Activated T-cell treated with anti-CD3 and anti-CD28 coated beads, Interleukin-2, amount 50 U/mL, for 1 hour (primary cell): ENCODE data around the gene SLC9A6.
"Not testable (repeated sequence)": the region's sequence is repeated elsewhere in the genome, so short reads cannot be mapped to it uniquely, and the experiment has no call there.

Experiments
- DNase-seq: peaks from one replicate; pipeline ENCODE4 v3.0.0-alpha.2; 2020

Gene SLC9A6

DNA sequence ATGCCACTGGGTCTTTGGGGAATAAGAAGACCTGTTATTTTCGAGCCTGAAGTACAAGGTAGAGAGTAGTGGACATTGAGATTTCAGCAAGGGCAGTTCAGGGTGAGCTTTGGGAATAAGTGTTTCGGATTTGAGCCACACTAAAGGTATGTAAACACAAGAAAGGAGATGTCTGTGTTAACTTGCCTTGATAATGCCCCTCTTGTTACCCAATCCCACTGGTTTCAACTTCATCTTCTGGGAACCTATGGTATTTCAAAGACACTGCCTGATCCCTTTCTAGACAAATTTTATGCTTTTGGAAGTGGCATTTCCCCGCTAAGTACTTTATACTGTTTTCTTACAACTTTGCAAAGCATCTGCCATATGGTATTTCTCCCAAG, 79.4 kb downstream of the SLC9A6 start:
- no peak for DNase-seq

DNA sequence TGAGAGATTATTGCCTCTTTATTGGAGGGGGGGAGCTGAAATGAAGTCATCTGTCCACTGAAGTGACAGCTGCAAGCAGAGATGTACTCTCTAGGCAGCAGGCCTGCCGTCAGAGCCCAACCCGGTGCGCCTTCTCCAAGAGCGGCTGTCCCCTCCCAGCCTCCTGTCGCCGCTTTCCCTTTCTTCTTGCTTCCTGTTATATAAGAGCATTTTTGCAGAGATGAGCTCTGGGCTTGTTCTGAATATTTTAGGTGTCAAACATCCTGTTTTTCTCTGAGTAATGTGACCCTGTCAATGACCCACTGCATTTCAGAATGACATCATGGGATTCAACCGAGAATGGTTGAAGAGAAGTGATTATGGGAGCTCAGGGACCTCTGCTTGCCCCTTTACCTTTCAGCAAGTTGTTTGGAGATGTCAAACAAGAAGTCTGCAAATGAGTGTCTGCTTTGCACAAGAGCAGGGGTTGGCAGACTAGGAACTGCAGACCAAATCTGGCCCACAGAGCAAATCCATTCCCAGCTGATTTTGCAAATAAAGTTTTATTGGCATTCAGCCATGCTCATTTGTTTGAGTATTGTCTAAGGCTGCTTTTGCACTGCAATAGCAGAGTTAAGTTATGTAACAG, 79.9 kb downstream of the SLC9A6 start:
- no peak for DNase-seq

GRCh38 chrX:136067097-136067496, 81.9 kb downstream of the SLC9A6 start:
- no peak for DNase-seq

DNA sequence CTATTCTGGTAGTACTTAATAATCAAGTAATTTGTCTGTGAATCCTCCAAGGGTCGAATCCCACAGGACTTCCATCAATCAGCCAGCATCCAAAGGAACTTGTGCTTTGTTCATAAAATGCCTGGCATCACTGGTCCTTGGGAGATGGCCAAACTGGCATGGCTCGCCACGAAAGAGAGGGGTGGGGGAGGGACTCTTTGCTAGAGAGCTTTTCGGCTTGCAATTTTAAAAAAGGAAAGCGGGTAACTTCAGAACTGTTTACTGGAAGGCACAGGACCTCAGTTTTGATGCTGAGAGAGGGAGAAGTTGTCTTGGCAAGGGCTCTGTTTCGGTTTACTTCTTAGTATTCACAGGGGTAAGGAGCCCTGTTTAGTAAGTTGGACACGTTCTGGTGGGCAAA, 82.7 kb downstream of the SLC9A6 start:
- DNase-seq, result no peak

DNA sequence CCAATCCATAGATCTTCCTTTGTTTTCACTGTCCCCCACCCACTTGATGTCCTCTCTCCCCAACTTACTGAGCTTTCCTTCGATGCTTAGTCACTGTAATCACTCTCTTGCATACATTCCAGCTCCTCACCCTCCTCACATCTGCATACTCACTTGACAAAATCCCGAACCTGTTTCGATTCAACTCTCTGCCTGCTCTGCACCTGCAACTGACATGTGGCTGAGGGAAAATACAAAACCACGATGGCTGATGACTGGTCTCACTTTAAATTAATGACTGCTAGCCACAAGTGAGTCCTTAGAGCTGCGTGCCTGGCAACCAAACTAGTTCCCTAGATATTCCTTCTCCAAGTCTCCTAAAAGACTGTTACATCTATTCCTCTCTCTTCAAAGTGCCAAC, 91.7 kb downstream of the SLC9A6 start:
- DNase-seq, result no peak

DNA sequence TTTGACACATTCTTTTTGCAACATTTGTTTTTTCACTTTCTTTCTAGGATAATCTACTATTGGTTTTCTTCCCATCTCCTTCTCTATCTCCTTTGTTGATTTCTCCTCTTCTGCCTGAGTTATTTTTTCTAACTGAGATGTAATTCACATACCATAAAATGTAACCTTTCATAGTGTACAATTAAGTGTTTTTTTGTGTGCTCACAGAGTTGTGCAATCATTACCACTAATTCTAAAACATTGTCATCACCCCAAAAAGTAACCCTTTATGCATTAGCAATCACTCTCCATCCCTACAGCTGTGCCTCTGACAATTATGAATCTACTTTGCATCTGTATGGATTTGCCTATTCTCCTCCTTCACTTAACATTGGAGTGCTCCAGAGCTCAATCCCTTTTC, 95.5 kb downstream of the SLC9A6 start:
- DNase-seq, result no peak

DNA sequence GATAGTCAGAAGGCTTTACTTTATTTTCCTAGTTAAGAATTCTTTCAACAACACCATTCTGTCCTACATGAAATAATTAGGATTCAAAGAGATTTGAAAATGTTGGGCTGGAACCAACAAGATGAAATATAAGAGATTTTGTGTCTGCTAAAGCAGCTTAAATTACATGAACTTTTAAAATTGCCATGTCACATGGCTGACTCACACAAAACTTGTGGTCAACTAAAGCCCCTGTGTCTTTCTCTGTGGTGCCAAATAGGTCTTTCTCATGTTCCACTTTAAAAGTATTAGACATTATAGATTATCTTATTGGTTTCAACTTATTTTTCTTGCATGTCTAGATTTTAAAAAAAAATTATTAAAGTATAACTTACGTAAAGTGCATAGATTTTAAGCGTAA, 101.3 kb downstream of the SLC9A6 start:
- no peak for DNase-seq

DNA sequence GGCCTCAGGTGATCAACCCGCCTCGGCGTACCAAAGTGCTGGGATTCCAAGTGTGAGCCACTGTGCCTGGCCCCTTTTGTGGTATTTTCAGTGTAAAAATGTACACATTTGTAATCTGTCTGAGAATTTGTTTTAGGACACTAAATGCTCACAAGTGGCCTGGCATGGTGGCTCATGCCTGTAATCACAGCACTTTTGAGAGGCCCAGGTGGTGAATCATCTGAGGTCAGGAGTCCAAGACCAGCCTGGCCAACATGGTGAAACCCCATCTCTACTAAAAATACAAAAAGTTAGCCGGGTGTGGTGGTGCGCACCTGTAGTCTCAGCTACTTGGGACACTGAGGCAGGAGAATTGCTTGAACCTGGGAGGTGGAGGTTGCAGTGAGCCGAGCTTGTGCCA, 106.7 kb downstream of the SLC9A6 start:
- DNase-seq, result not testable (repeated sequence)

DNA sequence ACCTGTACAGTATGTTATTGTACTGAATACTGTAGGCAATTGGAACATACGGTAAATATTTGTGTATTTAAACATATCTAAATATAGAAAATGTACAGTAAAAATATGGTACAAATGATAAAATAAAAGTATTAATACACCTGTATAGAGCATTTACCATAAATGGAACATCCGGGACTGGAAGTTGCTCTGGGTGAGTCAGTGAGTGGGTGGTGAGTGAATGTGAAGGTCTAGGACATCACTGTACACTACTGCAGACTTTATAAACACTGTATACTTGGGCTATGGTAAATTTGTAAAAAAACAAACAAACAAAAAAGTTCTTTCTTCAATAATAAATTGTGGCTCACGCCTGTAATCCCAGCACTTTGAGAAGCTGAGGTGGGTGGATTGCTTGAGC, 109.7 kb downstream of the SLC9A6 start:
- no peak for DNase-seq
